GM19351 (cell line): ENCODE results near the gene PPT2.
"Not testable (repeated sequence)": the region's sequence is repeated elsewhere in the genome, so short reads cannot be mapped to it uniquely, and the experiment has no call there.

Source experiments
- ATAC-seq: cut with Tn5 transposase; IDR thresholded peaks from one replicate; pipeline ENCODE4 v1.9.1; 2021; ENCODE audit warnings: mild to moderate bottlenecking, moderate library complexity; ENCODE audit not compliant: unreplicated experiment

The PPT2 gene

DNA sequence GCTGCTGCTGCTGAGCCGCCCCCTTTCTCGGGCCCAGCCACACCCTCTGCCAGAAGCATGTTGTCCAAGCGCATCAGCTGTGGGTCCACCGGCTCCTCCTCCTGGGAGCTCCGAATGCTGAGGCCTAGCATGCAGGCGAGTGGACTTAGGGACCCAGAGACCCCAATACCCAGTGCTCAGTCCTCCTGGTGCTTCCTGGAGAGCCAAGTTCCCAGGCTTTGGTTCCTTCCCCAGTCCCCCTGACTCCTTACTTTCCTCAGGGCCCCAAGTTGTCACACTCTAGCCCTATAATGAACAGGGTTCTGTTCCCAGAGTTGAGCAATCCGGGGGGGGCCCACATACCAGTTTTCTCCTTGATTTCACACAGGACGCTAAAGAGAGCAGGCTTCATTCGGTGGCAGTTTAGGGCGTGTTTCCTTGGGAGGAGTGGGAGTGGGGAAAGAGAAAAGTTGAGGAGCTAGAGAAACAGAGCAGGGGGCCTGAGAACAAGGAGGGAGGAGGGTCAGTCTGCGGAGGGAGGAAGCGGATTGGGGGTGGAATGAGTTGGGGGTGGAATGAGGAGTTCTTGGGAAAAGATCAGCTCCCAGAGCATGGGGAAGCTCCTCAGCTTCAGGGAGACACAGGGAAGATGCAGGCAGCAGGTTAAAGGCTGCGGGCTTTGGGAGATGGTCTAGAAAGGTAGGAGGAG is 34.6 kb downstream of the PPT2 start:
- no peak for ATAC-seq

DNA sequence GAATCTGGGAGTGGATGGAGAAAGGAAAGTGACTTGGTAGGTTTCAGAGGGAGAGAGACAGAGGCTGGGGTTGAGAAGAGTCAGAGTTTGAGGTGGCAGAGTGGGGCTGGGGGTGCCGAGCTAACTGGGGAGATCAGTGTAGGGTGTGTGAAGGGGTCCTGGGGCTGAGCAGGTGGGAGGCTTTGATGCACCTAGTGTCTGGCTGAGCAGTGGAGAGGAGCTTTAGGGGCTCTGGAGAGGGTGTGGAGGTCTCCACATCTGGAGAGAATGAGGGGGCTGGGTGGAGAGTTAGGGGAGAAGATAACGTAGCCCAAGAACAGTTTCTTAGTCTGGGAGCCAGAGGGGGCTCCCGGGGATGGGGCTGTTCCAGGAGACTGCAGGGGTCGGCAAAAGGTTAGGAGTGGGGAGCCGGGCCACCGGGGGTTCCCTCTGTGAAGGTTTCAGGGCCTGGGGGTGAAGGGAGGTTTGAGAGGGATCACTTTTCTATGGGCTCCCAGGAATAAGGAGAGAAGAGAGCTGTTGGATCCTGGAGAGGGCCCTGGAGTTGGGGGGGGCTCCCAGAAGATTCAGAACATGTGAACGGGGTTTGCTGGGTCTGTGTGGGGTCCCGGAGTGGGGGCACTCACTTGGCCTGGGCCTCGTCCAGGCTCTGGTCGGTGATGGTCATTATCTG is 35.3 kb downstream of the PPT2 start:
- ATAC-seq, result no peak

- ATAC-seq, result no peak
Measured at GRCh38 chr6:32189742-32190053, 35.8 kb downstream of the PPT2 start.

DNA sequence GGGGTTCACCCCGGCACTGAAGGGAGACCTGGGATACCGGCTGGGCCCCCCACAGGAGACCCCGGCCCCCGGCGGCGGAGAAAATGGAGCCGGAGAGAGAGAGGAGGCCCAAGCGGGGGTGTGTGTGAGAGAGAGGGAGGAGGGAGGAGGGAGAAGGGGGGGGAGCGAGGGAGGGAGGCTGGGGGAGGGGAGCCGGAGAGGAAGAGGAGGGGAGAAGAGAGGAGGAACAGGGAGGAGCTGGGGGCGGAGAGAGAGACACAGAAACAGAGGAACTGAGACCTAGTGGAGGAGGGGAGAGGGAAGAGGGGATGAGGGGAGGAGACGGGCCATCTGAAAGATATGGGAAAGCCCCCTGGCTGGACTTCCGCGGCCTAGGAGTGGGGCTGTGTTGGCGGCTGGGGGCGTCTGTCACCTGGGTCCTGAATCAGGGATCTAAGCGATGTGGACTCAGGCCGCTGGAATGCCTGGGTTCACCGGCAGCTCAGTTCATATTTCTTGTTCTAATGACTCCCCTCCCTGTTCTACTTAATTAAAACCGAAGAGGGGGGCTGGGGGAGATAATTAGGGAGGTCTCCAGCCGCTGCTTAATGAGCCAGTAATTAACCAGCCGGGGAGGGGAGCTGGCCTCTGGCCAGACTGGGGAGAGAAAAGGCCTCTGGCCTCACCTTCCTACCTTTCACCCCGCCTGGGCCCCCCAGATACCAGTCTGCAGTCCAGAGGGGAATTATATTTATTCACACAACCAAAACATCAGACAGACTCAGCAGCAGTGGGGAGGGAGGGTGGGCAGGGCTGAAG is 36.3 kb downstream of the PPT2 start, which contains the start of gene PBX2:
Gene PBX2 (minus strand): TSS at position 149 of the 798 bp plus-strand sequence. CDS start 287 bp downstream, outside the sequence.
- peak; percentile 50 for ATAC-seq

DNA sequence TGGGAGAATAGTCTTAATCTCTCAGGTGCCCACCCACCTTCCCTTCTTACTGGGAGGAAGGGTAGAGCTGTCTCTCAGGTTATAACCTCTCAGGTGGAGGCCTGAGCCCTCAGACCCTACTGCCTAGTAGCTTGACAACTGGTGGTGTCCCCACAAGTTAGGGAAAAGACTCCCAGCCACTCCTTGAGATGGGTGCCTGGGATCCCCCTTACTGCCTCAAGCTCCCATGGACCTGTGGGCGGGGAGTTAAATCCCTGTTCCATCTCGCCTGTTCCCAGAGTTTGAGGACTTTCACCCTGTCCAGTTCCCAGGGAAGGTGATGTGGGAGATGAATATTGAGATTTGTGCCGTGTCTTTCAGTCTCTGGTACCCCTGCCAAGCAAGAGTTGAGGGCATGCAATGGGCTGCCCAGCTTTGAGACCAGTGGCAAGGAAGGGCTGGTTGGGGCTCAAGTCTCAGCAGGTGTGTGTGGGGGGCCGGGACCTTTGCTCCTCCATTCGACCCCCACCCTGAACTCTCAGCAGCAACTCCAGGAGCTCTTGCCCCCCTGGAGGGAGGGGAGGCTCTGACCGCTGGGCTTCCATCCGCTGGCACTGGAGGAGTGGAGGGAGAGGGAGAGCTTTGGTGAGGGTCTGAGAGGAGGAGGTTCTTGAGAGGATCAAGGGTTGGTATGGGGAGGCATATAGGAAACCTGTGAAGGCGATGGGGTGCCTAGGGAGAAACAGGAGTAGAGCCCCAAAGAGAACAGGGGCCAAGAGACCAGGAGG is 37.2 kb downstream of the PPT2 start:
- no peak for ATAC-seq

DNA sequence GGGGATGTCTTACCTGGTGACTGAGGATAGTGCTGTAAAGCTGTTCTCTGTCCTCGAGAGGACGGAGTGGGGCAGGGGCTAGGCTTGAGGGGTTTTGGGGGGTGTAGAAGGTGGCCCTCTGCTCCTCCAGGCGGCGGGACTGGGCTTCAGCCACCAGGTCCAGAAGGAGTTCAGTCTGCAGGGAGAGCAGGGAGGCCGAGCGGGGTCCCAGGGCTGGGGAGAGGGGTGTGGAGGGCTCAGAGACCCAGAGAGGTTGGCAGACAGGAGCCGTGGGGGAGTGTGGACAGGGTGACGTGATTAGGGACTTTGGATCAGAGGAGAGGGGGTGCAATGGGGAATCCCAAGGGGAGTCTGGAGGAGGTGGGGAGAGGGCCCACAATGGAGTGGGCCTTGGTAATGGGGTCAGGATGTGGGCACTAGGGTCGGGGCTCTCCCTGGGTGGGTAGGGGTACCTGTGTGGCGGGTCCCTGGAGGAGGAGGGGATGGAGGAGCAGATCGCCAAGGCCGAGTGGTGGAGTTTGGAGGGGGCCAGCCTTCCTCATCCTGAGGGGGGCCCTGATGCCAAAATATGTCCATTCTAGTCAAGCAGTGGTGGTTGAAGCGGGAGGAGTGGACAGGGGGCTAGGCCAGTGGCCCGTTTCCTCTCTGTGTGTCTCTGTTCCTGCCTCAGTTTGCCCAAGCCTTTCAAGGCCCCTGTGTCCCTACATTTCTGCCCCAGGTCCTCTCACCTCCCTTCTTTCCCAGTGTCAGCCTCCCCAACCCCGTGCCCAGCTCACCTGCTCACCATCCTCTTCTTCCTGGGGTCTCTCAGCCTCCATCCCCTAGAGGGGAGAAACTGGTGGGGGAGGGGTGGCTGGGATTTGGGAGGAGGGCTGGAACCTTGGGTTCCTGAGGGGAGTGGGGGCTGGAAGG is 38.0 kb downstream of the PPT2 start:
- no peak for ATAC-seq

DNA sequence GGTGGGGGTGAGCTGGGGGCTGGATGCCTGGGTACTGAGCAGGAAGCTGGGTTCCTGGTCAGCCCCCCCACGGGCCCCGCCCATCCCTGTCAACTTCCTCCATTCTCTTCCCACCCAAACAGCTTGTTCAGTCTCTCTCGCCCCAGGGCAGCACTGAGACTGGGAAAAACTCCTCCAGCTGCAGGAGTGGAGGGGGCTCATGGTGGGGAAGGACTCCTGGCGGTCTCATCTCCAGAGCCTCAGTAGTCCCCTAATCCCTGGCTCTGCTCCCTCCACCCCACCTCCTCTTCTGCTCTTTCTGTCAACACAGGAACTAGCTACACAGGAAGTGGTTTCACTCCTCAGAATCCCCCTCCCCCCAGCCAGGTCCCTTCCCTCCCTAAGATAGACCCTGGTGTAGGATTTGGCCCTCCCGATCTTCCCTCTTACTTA is 38.7 kb downstream of the PPT2 start, which contains the start of gene GPSM3:
Gene GPSM3 (minus strand): TSS at position 36 of the 432 bp plus-strand sequence. CDS start 130 bp downstream, outside the sequence.
- ATAC-seq, result no peak

- not testable (repeated sequence) for ATAC-seq
Measured at GRCh38 chr6:32193096-32193495, 39.2 kb downstream of the PPT2 start.

DNA sequence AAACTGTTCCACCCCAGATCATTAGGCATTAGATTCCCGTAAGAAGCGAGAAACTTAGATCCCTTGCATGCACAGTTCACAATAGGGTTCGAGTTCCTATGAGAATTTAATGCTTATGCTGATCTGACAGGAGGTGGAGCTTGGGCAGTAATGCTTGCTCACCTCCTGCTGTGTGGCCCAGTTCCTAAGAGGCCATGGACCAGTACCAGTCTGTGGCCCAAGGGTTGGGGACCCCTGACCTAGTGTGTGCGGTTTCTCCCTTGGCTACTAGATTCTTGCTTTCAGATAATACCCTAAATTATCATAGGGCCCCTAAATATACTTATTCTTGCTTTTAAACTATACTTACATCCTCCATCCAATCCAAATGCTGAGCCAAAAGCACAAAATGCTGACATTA is 40.4 kb downstream of the PPT2 start:
- no peak for ATAC-seq

DNA sequence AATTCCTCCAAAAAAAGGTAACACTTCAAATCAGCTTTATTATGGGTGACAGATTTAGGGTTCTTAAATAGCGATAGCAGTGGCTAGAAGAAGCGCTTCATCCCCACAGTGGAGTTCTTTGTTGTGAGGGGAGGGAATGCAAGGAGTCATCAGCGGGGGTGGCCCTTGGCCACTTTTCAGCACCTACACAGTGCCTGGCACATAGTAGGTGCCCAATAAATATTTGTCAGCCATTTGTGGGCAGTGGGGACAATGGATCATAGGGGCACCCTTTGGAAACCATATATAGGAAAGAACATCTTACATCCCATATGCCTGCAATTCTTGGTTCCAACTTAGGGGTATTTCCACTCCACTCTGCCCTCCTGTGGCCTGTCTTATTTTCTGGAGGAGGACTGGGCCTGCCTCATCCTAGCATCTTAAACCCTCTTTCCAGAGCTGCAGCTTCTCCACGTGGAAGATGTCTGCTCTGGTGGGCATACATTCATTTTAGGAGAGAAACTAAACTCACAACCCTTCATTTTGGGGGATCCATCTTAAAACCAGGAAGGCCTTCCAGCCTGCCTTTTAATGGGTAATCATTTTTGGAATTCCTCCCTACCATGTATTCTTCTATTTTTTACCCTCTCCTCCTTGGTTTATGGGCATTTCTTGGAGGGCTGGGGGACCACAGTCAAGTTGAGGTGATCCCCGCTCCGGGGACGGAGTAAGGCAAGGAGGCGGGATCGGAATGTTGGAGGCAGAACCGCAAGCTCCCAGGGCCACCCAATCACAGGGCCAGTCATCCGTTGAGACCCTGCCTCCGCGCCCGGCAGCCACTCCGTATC is 41.1 kb downstream of the PPT2 start:
- no peak for ATAC-seq

GRCh38 chr6:32195652-32195901 is 41.6 kb downstream of the PPT2 start:
- ATAC-seq, result peak; percentile 70

DNA sequence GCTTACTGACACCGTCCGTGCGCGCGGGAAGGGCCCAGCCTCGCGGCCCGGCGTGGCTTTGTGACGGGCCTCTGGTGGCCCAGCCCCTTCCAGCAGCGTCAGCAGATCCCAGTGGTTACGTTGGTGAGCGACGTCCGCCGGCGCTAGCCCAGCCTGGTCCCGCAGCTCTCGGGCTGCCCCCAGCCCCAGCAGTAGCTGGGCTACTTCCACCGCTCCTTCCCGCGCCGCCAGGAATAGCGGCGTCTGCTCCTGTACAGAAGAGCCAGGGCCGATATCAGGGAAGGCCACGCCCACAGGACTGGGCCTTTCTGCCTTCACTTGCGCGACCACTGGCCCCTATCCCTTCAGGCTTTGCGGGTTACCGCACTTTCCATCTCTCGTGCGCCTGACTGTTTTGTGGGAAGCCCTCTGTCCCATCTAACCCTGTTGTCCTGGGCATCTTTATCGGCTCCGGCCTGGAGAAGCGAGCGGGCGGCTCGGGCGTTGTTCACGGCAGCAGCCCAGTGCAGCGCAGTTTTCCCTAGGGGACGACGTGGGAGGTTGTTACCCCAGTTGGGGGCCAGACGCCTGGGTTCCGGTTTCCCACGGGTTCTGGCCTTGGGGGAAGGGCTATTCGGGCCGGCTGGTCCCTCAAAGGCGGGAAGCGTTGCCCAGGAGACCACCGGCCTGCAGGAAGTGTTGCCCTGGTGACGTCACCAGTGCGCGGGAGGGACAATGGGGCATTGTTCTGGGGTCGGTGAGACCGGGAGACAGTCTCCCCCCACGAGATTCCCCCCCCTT is 42.2 kb downstream of the PPT2 start:
- peak; percentile 74 for ATAC-seq

DNA sequence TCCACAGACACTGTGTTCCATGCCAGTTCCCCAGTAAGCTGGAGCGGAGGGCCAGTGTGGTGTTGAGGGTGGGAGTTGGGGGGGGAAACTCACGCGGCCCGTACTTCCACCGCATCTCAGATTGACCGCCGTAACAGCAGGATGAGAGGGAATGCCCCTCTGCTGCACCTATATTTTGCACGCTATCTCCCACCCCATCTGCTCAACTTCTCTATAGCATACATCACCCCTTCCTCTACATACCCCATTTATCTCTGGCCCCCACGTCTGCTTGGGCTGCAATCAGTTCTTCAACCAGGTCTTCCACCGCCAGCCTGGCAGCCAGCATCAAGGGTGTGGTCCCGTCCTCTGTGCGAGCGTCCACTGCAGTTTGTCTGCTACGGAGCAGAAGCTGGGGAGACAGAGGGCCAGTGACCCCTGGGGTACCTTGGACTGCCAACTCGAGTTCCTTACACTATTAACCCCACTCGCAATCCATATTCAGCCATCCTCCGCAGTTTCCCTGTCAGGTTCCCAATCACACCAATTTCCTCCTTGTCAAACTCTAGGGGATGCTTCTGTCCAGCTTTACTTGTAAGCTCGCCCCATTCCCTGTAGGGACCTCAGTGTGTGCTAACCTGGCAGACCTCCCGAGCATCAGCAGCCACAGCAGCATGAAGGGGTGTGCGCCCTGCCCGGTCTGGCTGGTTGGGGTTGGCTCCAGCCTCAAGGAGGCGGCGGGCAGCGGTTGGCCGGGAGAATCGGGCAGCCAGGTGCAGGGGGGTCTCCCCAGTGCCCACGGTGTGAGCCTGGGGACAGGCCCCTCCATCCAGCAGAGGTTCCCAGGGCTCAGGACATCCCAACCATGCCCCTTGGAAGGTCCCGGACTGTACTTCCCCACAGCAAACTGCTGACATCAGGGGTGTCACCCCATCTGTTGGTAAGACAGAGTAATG is 43.0 kb downstream of the PPT2 start:
- ATAC-seq, result no peak

DNA sequence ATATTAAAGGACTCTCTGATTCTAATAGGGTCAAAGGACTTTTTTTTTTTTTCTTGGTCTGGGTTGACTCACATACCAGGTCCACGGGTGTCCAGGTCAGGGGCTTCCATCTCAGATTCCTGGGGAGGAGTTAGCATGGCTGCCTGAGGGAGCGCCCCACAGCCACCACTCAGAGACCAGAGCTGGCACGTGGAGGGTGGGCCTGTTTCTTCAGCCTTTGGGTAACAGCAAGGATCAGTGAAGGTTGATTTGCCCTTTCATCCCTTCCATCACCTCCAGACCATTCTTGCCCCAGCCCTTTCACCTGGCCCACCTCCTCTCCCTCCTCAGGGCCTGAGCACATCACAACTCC is 44.4 kb downstream of the PPT2 start:
- no peak for ATAC-seq

DNA sequence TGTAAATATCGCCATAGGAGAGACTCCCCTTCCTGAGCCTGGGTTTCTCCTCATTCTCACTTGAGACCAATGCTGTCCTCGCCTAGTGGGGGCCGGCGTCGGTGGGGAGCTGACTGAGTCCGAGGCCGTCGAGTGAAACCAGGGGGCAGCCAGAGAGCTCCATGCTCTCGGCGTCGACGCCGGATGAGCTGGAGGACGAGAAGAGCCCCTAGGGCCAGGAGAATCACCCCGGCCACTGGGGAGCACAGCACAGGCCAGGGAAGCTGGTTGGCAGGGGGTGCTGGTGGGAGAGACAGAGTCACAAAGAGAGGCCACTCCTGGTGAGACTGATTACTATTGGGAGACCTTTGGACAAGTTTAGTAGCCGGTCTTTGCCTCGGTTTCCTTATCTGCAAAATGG is 44.9 kb downstream of the PPT2 start:
- ATAC-seq, result no peak

GRCh38 chr6:32200711-32201475 is 47.0 kb downstream of the PPT2 start:
- ATAC-seq, result no peak

DNA sequence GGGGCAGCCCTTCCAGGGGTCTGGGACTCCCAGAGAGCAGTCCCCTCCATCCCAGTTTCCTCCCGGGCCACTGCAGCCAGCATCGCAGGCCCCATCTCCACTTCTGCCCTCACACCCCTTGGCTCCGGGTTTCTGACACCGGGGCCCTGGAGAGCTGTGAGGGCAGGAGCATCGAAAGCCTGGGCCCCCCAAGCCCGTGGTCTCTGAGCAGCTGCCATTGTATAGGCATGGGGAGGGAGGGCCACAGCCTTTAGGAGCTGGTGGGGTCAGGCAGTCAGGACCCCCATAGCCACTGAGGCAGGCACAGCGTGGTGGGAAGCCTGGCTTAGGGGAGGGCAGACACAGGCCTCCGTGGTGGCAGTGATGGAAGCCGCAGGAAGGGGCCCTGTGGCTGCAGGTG is 48.2 kb downstream of the PPT2 start:
- no peak for ATAC-seq
